Renal pelvis (tissue), 4 donors: ENCODE data around the gene HS6ST2. TPM values are rescaled to one million over a fixed set of nuclear protein-coding genes. Genes with fewer than 3 reads are reported as not detected.

Source experiments
- DNase-seq: peaks from one replicate; pipeline ENCODE4 v3.0.0-alpha.2; 2013
- polyA plus RNA-seq, 3 donors: library from polyadenylated mRNA; unstranded; fragments of 120-200 nt; gene quantifications; one replicate each; pipeline ENCODE4 v1.2.1, GENCODE V29; 2013; ENCODE audit not compliant: insufficient read length in 3 of 3

The HS6ST2 gene
- polyA plus RNA-seq, 3 donors: 21.0 to 22.3 (median 22.2) TPM

DNA sequence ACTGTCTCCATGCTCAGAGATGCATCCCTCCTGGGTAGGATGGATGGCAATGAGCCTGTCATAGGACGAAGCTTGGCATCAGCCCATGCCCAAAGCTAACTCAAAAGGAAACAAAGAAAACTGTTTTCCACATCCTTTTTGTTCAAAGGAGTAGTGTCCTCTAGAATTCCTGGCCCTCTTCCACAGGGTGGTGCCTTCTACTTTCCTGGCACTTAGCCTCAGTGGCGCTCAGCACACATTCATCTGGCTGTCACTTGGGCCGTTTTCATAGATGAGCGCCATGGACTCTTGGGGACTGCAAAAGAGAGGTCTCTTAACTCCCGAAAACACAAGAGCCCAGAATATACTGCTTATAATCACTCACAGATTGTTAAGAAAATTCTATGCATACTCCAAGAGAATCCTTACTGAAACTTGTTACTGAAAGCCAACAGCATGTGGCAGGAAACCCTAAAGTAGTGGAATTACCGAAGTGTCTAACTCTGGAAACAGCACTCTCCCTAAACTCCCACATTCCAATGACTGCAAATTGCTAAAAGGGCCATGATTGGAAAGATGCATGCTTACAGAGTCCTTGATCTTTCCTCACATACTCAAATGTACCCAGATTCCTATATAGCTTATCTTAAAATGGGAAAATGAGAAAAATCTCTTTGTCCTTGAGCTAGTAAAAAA lies 110.0 kb downstream of the HS6ST2 start:
- no peak for DNase-seq

- no peak for DNase-seq
Measured at GRCh38 chrX:132843363-132843762, 115.1 kb downstream of the HS6ST2 start.

- DNase-seq: no peak
Measured at GRCh38 chrX:132842460-132843238, 115.8 kb downstream of the HS6ST2 start.

- DNase-seq: no peak
Measured at GRCh38 chrX:132837967-132838366, 120.5 kb downstream of the HS6ST2 start.

- DNase-seq: no peak
Measured at GRCh38 chrX:132837126-132837525, 121.3 kb downstream of the HS6ST2 start.

DNA sequence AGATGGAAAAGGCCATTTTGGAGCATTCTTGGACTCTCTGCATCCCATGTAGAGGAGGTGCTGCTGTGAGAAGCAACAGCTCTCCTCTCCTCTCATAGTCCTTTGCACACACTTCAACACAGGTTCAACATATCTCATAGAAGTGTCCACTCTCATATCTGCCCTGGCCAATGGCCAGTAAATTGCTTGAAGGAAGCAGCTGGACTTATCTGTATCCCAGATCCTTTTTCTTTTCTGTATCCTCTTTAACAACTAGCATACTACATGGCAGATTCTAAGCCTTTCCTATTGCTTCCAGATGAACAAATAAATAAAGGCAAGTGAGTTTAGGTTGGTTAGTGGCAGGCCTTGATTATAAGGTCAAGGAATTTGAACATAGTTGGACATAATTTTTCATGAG lies 122.0 kb downstream of the HS6ST2 start:
- no peak for DNase-seq

GRCh38 chrX:132834741-132835140 lies 123.7 kb downstream of the HS6ST2 start:
- no peak for DNase-seq

GRCh38 chrX:132834109-132834508 lies 124.3 kb downstream of the HS6ST2 start:
- DNase-seq: no peak

GRCh38 chrX:132833373-132833772 lies 125.1 kb downstream of the HS6ST2 start:
- DNase-seq: no peak

DNA sequence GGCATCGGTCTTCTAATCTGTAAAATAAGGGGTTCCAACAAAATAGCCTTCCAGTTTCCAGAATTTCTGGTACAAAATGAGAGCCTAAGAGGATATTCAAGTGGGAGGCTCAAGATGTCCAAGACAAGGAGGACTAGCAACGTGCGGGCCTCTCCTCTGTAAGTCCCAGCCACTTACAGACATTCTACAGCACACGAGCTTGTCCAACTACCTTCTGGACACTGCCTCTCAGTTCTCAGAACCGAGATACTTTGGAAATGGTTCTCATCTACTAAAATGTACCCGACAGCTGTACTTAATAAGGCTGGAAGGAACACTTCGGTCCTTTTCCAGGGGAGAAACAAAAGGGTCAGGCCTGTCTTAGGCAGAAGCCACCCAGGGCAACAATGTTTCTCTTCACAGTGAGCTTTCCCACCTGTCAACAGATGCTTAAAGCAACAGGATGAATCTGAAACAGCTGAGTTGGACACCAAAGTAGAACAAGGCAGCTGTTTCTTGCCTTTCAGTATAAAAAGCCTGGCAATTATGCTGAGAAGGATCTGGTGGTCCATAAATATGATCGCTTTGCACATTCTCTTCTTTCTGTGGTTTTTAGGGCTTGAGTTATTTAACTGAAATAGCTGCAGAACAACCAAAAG lies 127.0 kb downstream of the HS6ST2 start:
- DNase-seq: no peak

DNA sequence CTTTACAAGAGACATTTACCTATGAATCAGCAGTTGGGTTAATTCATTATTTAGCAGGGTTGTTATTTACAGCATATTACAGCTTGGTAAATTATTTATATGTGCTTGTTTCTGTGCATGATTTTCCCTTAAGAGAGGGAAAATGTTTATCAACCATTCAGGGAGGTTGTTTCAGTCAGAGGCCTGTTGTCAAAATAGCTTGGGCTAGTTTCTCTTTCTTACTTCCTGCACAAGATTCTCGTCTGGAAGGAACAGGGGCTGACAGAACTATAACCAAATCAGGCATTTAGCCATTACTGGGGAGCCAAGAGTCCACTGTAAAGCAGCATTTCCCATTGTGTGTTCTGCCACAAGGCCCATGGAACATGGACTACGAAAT lies 135.8 kb downstream of the HS6ST2 start:
- no peak for DNase-seq

DNA sequence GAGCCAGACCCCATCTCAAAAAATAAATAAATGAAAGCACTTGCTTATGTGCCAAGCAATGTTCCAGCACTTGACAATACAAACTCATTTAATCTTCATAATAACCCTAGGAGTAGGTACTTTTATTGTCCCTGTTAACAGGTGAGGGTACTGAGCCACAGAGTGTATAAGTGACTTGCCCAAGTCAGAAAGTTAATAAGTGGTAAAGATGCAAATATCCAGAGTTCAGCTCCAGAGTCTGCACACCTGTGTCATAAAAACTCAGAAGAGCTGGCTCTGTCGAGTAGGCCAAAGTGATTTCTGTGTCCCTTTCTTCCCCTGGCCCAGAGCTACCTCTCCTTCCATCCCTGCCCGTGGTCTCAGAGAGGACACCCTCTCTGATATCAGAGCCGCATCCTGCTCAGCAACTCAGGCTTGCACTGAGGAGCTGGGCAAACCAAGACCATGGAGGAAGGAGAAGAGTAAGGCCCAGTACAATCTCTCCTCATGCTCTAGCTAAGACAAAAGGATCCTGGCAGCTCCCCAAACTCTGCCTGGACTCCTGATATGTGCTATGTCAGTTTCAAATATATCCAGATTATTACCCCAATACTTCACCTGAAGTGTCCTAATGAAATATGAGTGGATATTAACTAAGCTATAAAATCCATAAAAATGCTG lies 136.3 kb downstream of the HS6ST2 start:
- no peak for DNase-seq

- DNase-seq: no peak
Measured at GRCh38 chrX:132820675-132821074, 137.8 kb downstream of the HS6ST2 start.

GRCh38 chrX:132819711-132820264 lies 138.6 kb downstream of the HS6ST2 start:
- no peak for DNase-seq

- no peak for DNase-seq
Measured at GRCh38 chrX:132818638-132819037, 139.8 kb downstream of the HS6ST2 start.

DNA sequence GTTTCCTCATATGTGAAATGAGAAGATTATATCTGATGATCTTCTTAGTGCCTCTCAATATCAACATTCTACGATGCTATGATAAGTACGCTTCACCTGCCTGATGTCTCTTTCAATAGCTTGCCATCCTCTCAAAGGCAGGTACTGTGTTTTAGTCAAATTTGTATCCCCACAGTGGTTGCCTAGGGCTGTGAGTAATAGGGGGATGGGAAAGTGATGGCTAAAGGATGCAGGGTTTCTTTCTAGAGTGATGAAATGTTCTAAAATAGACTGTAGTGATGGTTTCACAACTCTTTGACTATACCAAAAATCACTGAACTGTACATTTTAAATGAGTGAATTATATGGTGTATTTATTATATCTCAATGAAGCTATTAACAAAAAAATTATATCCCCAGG lies 142.8 kb downstream of the HS6ST2 start:
- DNase-seq: no peak

DNA sequence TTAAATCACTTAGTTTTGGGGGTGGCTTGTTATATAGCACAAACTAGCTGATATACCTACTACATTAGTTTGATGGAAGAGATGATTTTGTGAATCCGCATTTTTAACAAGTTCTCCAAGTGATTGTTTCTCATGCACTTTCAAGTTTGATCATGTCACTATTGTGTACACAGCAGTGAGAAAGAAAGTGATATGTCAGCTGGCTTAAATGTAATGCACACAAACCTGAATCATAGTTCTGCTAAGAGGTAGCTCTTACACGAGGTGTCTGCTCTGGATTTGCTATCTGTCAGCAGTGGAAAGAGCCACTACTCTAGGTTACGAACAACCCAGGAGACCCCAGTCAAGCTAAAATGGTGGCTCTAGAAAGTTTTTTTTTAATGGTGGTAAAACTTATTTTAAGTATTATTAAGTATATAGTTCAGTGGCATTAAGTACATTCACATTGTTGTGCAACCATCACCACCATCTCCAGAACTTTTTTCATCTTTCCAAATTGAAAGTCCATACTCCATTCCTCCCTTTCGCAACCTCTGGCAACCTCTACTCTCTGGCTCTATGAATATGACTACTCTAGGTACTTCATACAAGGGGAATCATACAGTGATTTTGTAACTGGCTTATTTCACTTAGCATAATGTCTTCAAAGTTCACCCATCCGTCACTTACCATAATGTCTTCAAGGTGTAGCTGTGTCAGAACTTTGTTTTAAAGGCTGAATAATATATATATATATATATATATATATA lies 147.3 kb downstream of the HS6ST2 start:
- no peak for DNase-seq

- no peak for DNase-seq
Measured at GRCh38 chrX:132810488-132810887, 147.9 kb downstream of the HS6ST2 start.

DNA sequence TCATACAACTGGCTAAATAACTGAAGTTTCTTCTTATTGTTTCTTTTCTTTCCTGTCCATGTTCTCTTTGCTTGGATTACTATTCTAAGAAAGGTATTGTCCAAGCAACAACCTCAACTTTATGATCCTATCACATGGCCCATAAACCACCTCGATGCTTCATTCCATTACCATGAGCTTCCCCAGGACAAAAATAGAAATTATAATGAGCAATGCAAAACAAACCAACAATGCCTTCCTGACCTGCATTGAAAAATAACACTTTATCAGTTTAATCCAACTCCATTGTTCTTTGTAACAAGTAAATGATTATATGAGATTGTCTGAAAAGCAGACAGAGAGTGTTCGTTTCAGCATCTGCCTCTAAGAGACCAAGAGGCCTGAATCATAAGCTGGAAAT lies 148.8 kb downstream of the HS6ST2 start:
- no peak for DNase-seq

DNA sequence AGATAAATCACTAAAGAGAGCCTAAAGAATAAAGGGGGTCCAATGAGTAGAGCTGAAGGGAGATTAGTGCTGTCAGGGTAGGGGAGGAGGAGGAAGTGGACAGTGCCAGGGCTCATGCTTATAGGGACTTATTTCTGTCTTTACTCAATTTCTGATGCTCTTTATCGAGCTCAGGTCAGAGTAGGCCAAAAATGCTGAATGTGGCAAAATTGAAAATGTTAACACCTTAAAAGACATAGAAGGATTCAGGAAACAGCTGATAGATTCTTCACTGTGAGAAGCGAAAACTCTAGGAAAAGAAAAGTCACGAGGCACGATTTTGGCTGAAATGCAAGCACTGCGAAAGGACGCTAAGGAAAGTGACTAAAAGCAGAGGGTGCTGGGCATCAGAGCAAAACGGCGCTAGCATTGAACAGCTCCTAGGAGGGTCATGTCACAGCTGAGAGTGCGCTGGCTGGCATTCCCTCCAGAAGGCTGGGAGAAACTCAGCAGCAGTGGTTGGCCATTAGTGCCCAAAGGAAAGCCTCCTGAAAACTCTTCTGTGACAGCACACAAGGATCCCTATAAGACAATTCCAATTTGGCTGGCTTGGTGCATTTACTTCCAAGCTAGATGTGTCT lies 150.9 kb downstream of the HS6ST2 start:
- DNase-seq: no peak

DNA sequence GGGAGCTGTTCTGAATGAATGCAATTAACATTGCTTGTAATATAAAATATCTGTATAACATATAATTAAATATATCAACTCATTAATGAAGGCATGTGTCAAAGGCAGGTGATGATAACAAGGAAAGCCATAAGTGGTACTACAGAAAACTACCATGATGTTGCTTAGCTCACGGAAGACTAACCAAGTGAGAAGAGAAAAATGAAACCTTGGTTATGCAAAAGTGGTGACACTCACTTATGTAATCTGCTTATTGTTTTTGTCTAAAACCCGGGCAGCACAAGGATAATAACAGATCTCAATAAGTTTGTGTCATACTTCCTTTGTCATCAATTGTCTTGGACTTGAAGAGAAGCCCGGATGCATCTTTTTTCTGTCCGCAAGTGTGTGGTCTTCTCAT lies 156.4 kb downstream of the HS6ST2 start:
- no peak for DNase-seq
